HG02885 (cell line): ENCODE results near the gene SEMA6C.
"Not testable (repeated sequence)": the region's sequence is repeated elsewhere in the genome, so short reads cannot be mapped to it uniquely, and the experiment has no call there.

ENCODE experiments used
- ATAC-seq: cut with Tn5 transposase; IDR thresholded peaks from one replicate; pipeline ENCODE4 v1.9.1; 2021; ENCODE audit warnings: mild to moderate bottlenecking; ENCODE audit not compliant: unreplicated experiment, poor library complexity

The SEMA6C gene

DNA sequence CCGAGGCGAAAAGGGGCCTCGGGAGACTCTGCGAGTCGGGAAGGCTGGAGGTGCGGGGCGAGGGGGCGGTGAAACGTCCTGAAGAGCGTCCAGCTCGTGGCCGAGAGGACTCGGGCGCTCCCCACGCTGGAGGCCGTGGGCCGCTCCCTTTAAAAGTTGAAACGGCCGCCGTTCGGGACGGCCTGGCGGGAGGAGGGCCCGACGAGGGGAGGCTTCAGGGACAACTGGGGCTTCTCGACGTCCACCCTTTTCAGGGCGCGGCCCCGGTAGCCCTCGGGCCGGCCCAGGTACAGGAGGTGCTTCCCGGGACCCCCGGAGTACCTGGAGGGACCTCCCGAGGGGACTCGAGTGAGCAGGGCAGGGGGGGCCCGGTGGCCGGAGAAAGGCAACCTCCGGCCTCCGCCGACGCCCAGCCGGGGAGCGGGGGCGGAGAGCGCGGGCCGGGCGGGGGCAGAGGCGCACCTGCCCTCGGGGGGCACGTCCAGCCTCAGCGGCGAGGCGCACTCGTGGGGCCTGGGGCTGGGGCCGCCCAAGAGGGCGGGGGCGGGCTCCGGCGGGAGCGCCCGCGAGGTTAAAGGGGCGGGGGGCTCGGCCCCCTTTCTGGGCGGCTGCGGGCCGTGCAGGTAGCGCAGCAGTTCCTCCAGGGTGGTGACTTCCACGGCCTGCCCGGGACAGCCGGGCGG is 14.0 kb downstream of the SEMA6C start:
- no peak for ATAC-seq

GRCh38 chr1:151131701-151132334 is 14.6 kb downstream of the SEMA6C start:
- no peak for ATAC-seq

GRCh38 chr1:151130987-151131586 is 15.3 kb downstream of the SEMA6C start:
- ATAC-seq: no peak

DNA sequence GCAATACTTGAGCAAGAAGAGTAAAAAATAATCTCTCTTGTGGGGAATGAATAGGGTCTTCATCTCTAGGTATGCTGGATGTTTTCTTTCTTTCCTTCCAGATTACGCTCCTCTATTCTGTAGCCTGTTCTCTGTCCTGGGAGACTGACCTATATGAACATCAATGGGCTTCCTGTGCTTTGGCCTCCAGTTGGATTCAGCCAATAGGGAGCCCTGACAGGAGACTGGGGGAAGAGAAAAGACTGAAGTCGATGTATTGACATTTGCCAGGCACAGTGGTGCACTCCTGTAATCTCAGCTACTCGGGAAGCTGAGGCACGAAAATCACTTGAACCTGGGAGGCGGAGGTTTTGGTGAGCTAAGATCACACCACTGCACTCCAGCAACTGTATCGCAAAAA is 17.6 kb downstream of the SEMA6C start:
- no peak for ATAC-seq

GRCh38 chr1:151124763-151125403 is 21.5 kb downstream of the SEMA6C start:
- ATAC-seq: no peak

DNA sequence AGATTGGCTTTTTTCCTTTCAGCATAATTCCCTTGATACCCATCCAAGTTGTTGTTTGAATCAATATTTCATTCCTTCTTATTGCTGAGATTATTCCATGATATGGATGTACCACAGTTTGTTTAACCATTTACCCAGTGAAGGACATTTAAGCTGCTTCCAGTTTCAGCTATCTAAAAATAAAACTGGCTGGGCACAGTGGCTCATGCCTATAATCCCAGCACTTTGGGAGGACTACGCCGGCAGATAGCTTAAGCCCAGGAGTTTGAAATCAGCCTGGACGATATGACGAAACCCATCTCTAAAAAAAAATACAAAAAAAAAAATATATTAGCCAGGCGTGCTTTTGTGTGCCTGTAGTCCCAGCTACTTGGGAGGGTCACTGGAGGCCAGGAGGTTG is 32.6 kb downstream of the SEMA6C start:
- no peak for ATAC-seq

DNA sequence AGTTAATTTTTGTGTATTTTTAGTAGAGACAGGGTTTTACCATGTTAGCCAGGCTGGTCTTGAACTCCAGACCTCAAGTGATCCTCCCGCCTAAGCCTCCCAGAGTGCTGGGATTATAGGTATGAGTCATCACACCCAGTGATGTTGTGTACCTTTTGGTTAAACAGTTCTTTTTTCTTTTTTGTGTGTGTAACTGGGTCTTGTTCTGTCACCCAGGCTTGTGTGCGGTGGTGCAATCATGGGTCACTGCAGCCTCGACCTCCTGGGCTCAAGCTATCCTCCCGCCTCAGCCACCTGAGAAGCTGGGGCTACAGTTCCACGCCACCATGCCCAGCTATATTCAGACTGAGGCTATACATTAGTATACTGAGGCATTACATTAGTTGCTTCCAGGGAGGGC is 38.1 kb downstream of the SEMA6C start:
- ATAC-seq: no peak

DNA sequence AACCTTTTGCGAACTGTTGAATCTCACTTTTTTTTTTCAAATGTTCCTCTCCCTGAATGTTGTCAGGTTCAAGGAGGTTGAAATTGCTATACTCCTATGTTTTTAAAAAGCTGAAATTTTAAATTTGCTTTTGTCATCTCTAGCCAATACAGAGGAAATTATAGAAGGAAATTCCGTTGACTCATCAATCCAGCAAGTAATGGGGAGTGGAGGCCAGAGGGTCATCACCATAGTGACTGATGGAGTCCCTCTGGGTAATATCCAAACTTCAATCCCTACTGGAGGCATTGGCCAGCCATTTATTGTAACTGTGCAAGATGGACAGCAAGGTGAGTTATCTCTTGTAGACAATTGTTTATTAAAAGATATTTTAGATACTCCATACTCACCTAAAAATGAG is 39.5 kb downstream of the SEMA6C start:
- ATAC-seq: no peak

- no peak for ATAC-seq
Observed at GRCh38 chr1:151104630-151105029, 41.8 kb downstream of the SEMA6C start.

DNA sequence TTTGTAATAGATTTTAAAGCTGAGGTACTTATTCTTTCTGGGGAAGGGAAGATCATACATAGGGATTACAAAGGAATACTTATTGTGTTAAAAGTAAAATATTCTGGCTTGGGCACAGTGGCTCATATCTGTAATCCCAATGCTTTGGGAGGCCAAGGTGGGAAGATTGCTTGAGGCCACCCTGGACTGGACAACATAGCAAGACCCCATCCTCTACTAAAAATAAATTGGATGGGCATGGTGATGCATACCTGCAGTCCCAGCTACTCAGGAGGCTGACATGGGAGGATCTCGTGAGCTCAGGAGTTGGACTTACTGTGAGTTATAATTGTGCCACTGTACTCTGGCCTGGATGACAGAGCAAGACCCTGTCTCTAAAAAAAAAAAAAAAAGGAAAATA is 48.3 kb downstream of the SEMA6C start:
- no peak for ATAC-seq

DNA sequence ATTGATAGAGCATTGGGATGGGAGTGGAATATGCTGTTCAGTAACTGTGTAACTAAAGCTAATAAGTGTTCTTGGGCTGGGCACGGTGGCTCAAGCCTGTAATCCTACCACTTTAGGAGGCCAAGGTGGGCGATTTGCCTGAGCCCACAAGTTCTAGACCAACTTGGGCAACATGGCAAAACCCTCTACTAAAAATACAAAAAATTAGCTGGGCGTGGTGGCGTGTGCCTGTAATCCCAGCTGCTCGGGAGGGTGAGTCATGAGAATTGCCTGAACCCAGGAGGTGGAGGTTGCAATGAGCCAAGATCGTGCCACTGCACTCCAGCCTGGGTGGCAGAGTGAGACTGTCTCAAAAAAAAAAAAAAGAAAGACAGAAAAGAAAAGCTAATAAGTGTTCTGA is 49.0 kb downstream of the SEMA6C start:
- ATAC-seq: not testable (repeated sequence)

DNA sequence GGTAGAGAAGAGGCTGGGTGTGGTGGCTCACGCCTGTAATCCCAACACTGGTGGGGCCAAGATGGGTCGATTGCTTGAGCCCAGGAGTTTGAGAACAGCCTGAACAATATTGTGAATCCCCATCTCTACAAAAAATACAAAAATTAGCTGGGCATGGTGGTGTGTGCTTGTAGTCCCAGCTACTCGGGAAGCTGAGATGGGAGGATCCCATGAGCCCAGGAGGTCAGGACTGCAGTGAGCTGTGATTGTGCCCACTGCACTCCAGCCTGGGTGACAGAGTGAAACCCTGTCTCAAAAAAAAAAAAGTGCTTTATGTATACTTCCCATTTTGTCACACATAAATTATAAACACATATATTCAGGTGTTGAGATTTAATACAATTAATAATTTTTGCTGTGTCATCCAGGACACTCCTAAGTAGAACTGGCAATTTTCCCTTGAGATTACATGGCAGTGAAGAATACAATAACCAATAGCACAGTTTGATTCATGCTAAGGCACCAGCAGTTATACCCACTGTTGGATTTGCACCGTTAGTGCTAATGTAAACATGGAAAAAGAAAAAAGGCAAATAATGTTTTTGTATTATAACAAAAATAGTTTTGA is 60.4 kb downstream of the SEMA6C start:
- no peak for ATAC-seq
